ENCODE measurements around the gene RASGRF2. TPM values are rescaled to one million over a fixed set of nuclear protein-coding genes. Genes with fewer than 3 reads are reported as not detected.

Gene RASGRF2
- total RNA-seq, 1 experiment from 2014 or later = not detected

DNA sequence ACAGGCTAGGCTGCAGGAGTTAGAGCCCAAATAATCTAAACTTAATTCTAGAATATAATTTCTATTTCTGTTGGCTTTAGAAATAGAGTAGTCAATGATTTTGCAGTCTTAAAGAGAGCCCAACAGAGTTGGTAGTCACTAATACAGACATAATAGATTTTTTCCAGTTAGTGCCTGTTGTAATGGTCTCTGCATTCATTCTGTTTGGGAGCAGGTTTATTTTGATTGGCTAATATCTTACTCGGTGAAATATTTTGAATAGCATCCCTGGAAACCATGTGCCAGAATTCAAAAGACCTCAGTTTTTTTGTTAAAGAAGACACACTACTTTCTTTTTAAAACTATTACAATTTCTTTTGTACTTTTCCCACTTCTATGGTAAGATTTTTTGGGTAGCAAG is 107.2 kb downstream of the RASGRF2 start:
- Mint-ChIP-seq H3K4me3 (ENCODE audit: unreplicated experiment) (no peak overlapping the region), H3K9me3 (ENCODE audit: unreplicated experiment) (no peaks in the 10 kb centered on the region), H3K36me3 (ENCODE audit: insufficient read depth, unreplicated experiment) (no peaks in the 10 kb centered on the region), H3K27me3 (ENCODE audit: insufficient read depth, unreplicated experiment) (no peaks in the 10 kb centered on the region), H3K4me1 (ENCODE audit: insufficient read depth, unreplicated experiment) (no peaks in the 10 kb centered on the region), H3K27ac (ENCODE audit: low read depth, unreplicated experiment) (no peak overlapping the region)
- DNase-seq (ENCODE audit: unreplicated experiment) = no peak
- BruUV-seq (replicated peaks) = no TSS peak
- intact Hi-C loops (cut with micrococcal nuclease) = no loop called here
- TF ChIP-seq, protein P1, sequence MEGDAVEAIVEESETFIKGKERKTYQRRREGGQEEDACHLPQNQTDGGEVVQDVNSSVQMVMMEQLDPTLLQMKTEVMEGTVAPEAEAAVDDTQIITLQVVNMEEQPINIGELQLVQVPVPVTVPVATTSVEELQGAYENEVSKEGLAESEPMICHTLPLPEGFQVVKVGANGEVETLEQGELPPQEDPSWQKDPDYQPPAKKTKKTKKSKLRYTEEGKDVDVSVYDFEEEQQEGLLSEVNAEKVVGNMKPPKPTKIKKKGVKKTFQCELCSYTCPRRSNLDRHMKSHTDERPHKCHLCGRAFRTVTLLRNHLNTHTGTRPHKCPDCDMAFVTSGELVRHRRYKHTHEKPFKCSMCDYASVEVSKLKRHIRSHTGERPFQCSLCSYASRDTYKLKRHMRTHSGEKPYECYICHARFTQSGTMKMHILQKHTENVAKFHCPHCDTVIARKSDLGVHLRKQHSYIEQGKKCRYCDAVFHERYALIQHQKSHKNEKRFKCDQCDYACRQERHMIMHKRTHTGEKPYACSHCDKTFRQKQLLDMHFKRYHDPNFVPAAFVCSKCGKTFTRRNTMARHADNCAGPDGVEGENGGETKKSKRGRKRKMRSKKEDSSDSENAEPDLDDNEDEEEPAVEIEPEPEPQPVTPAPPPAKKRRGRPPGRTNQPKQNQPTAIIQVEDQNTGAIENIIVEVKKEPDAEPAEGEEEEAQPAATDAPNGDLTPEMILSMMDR (IDR thresholded peaks at IDR 0.05; ENCODE audit: unreplicated experiment) = no peak
- ChIA-PET CTCF (no interaction called here), POLR2A (no interaction called here)

DNA sequence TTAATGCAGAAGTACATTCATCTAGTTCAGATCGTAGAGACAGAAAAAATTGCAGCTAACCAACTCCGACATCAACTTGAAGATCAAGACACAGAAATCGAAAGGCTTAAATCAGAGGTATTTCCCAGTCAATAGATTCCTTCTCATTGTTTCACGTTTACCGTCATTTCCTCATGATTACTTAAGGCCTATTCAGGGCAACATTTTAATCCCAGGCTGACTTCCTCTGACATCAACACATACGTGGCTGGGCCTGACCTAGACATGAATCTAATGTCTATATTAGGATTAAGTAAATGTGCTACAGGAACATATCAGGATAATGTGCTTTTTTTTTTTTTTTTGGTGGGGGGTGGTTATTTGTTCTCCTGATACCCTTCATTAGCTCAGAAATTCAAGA is 107.9 kb downstream of the RASGRF2 start:
- DNase-seq (ENCODE audit: unreplicated experiment) = no peak
- no peaks in the 10 kb centered on the region for H3K9me3 Mint-ChIP-seq (ENCODE audit: unreplicated experiment)
- ChIA-PET CTCF (no interaction called here), POLR2A (no interaction called here)
- no peaks in the 10 kb centered on the region for H3K36me3 Mint-ChIP-seq (ENCODE audit: insufficient read depth, unreplicated experiment)
- intact Hi-C loops (cut with micrococcal nuclease) = no loop called here
- TF ChIP-seq, protein P1 (IDR thresholded peaks at IDR 0.05; ENCODE audit: unreplicated experiment) = no peak
- no peaks in the 10 kb centered on the region for H3K27me3 Mint-ChIP-seq (ENCODE audit: insufficient read depth, unreplicated experiment)
- no peak overlapping the region for H3K4me3 Mint-ChIP-seq (ENCODE audit: unreplicated experiment)
- no peak overlapping the region for H3K27ac Mint-ChIP-seq (ENCODE audit: low read depth, unreplicated experiment)
- H3K4me1 Mint-ChIP-seq (ENCODE audit: insufficient read depth, unreplicated experiment) = no peaks in the 10 kb centered on the region
- BruUV-seq (replicated peaks) = no TSS peak

DNA sequence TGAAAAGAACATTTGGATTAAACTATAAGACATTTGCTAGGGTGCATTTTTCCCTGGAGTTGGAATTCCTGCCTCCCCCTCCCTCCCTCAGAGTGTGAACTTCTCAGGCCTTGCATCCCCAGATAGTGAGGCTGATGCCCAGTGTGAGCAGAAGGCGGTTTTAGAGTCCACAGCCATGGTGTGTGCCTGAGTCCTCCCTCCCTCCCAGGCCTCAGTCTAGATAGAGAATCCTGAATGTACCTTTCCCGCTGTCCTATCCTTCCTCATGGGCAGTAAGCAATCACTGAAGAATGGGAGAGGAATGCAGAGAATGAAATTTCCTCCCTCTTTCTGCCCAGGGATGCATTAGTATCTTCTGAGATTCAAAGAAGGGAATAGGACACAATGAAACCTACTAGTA is 108.5 kb downstream of the RASGRF2 start:
- Mint-ChIP-seq H3K27me3 (ENCODE audit: insufficient read depth, unreplicated experiment) (no peaks in the 10 kb centered on the region), H3K27ac (ENCODE audit: low read depth, unreplicated experiment) (no peak overlapping the region)
- BruUV-seq (replicated peaks) = no TSS peak

DNA sequence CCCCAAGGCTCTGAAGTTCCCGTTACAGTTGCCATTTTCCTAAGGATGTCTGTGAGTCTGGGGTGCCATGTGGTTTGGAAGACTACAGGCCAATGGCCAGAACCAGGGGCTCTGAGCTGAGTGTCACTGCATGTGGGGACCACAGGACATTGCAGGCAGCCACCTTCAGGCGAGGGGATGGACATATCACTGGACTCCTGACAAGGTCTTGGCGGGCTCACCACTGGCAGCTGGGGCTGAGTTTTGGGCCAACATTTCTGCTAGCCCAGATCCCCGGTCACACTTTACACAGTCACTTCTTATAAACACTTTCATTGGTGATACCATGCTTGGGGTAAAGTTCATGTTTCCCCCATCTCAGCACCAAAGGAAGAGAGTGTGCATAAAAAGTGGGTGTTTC is 109.8 kb downstream of the RASGRF2 start:
- Mint-ChIP-seq H3K4me3 (ENCODE audit: unreplicated experiment) (no peak overlapping the region), H3K4me1 (ENCODE audit: insufficient read depth, unreplicated experiment) (no peaks in the 10 kb centered on the region), H3K36me3 (ENCODE audit: insufficient read depth, unreplicated experiment) (no peaks in the 10 kb centered on the region), H3K27ac (ENCODE audit: low read depth, unreplicated experiment) (no peak overlapping the region), H3K9me3 (ENCODE audit: unreplicated experiment) (no peaks in the 10 kb centered on the region), H3K27me3 (ENCODE audit: insufficient read depth, unreplicated experiment) (no peaks in the 10 kb centered on the region)
- BruUV-seq (replicated peaks) = no TSS peak
- CTCF ChIA-PET = interaction anchor here (0.7 kb wide), 1 partner anchor 39 kb away, joined by 4 read pairs; no protein-coding TSS in a partner anchor
- intact Hi-C loops (cut with micrococcal nuclease) = no loop called here
- TF ChIP-seq, protein P1 (IDR thresholded peaks at IDR 0.05; ENCODE audit: unreplicated experiment) = no peak
- POLR2A ChIA-PET = no interaction called here
- DNase-seq (ENCODE audit: unreplicated experiment) = no peak

More for the DNA sequence above, 108.5 kb downstream of the RASGRF2 start:
- no peaks in the 10 kb centered on the region for H3K9me3 Mint-ChIP-seq (ENCODE audit: unreplicated experiment)
- CTCF ChIA-PET = interaction anchor here (0.6 kb wide), 1 partner anchor 471 kb away, joined by 4 read pairs; no protein-coding TSS in a partner anchor
- TF ChIP-seq, protein P1 (IDR thresholded peaks at IDR 0.05; ENCODE audit: unreplicated experiment) = no peak
- POLR2A ChIA-PET = no interaction called here
- DNase-seq (ENCODE audit: unreplicated experiment) = no peak
- no peaks in the 10 kb centered on the region for H3K4me1 Mint-ChIP-seq (ENCODE audit: insufficient read depth, unreplicated experiment)
- no peak overlapping the region for H3K4me3 Mint-ChIP-seq (ENCODE audit: unreplicated experiment)
- intact Hi-C loops (cut with micrococcal nuclease) = no loop called here
- no peaks in the 10 kb centered on the region for H3K36me3 Mint-ChIP-seq (ENCODE audit: insufficient read depth, unreplicated experiment)
